Measurements from ENCODE around the gene RPGRIP1L.

Gene RPGRIP1L

GRCh38 chr16:53598511-53599275 is 105.0 kb downstream of the RPGRIP1L start:
- DNase-seq = no peak

DNA sequence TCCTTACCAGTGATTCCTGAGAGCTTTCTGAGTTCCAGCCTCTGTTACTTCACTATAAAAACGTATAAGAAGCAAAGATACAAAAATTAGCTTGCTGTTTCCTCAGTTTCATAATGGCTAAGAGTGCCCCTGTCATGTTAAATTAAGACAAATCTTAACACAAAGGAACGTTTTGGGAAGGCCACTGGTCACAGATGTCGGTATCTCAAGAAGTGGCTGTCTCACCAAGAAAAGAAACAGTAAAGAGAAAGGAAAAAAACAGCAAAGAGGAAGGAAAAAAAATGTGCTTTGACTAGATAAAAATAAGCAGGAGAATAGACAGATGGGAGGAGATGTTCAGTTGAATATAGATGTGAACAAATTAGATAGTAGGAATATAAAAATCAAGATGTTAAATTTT is 105.9 kb downstream of the RPGRIP1L start:
- DNase-seq = no peak

- DNase-seq = no peak
These were observed 115.5 kb downstream of the RPGRIP1L start for GRCh38 chr16:53588081-53588648.

DNA sequence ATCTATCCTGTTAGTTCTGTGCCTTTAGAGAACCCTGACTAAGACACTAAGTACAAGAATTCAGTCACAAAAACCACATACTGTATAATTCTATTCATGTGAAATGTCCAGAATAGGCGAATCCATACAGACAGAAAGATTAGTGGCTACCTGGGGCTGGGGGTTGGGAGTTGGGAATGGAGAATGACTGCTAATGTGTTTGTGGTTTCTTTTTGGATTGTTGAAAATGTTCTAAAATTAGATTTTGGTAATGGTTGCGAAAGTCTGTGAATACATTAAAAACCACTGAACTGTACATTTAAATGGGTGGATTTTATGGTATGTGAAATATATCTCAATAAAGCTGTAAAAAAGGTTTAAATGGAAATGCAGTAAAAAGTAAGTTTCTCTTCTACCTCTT is 120.3 kb downstream of the RPGRIP1L start:
- no peak for DNase-seq

- no peak for DNase-seq
These were observed 121.9 kb downstream of the RPGRIP1L start for GRCh38 chr16:53581784-53582183.

GRCh38 chr16:53580038-53580802 is 123.4 kb downstream of the RPGRIP1L start:
- no peak for DNase-seq

DNA sequence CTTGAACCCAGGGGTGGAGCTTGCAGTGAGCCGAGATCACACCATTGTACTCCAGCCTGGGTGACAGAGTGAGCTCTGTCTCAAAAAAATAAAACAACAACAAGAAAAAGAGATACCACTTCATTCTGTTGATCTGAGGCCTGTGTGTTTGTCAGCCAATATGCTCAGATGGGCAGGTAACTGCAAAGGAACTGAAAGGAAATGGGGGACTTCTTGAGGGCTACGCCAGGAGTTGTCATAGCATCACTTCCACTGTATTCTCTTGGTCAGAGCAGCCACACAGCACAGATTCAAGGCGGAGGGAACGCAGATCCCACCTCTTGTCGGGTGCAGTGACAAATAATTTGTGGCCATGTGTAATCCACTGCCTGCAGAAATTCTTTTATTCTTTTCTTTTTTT is 126.8 kb downstream of the RPGRIP1L start:
- DNase-seq = no peak

DNA sequence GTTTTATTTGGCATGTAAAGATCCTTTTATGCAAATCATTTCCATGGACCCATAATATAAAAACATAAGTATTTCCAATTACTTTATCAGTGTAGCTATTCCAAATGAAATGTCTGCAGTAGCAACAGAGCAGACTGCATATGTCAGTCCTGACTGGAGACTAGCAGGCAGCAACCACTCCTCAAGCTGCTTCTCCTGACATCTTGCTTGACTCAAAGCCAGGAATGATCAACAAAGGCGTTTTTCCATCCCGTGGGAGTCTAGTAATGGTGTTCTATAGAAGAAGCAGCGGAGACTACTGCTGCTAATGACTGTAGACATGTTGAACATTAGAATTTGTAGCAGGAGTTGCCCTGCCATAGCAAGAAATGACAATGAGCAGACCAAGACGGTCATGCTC is 127.4 kb downstream of the RPGRIP1L start:
- no peak for DNase-seq

DNA sequence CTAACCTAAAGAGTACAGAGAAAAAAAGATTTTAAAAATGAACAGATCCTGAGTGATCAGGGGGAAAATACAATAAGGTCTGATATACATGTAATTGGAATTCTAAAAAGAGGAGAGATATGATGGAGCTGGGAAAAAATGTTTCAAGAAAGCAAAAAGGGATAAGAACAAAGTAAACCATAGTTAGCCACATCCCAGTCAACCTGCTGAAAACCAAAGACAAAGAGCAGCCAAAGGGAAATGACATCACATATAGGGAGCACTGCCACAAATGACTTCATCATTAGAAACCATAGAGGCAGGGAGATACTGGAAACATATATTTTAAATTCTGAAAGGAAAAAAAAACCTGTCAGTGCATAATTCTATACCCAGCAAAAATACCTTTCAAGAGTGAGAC is 131.9 kb downstream of the RPGRIP1L start:
- DNase-seq = no peak

DNA sequence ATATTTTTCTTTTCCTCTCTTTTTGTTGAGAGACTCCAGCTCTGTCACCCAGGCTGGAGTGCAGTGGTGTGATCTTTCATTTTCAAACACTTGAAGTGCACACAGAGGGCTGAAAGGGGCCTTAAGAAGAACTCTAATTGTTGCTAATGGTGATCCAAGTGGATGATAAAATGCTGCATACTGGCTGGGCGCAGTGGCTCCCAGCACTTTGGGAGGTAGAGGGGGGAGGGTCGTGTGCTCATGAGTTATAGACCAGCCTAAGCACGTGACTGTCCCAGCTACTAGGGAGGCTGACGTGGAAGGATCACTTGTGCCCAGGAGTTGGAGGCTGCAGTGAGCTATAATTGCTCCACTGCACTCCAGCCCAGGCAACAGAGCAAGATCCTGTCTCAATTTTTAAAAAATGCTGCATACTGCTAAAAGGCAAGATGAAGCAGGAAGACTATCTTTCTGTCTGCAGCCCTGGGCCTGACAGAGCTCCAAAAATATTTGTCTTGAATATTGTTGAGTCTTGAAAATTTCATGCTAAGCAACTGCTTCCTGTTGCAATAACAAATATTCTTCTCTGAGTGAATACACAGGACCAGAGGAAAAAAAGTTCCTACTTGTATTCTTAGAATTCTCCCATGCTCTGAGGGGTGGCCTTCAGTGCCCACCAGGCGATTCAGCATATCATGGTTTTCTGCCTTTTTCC is 137.0 kb downstream of the RPGRIP1L start:
- no peak for DNase-seq

DNA sequence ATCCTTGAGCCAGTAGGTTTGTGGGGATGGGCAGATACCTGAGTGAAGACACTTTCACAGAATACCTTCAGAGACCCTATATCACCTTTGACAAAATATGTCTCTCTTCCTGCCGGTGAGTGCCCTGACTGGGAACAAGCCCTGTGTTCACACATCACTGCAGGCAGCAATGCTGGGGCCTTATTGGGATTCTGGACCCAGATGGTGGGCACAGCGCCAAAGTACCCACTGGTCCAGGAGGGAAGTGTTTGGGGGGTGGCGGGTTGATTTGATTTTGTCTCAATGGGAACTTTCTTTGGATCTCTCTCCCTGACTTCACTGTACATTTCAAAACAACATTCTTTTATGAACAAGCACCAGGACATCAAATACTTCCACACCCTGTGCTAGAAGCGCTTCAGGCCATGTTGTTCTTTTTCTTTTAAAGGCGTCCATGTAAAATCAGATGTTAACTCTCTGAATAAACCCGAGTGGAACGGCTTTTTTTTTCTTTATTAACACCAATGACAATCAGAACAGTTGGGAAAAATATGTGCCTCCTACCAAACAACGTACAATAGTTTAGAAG is 138.3 kb downstream of the RPGRIP1L start:
- no peak for DNase-seq

GRCh38 chr16:53563426-53563825 is 140.2 kb downstream of the RPGRIP1L start:
- DNase-seq = no peak

DNA sequence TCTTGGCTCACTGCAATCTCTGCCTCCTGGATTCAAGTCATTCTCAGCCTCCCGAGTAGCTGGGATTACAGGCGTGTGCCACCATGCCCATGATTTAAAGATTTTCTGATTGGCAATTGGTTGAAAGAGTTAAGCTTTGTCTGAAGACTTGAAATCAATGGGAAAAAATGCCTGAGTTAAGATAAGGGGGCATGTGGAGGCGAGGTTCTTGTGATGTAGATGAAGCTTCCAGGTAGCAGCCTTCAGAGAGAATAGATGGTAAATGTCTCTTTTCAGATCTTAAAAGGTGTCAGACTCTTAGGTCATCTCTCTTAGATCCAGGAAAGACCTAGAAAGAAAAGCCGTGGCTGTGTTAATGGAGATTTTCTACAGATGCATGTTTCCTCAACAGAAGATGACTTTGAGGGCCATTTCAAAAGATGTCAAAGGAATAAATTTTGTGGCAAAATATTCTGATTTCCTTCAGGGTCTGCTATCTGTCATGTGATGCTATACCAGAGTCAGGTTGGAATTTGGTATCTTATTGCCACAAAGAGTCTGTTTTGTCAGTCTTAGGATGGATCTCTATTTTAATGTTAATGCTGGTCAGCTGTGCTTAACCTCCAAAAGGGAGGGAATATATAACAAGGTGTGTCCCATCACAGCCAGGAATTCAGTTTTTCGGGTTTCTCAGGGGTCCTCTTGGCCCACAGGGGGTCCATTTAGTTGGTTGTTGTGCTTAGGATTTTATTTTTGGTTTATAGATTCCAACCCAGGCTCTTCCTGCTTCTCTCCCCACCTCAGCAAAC is 142.4 kb downstream of the RPGRIP1L start:
- no peak for DNase-seq

- DNase-seq = no peak
These were observed 144.2 kb downstream of the RPGRIP1L start for GRCh38 chr16:53559270-53559951.

GRCh38 chr16:53558710-53559109 is 144.9 kb downstream of the RPGRIP1L start:
- no peak for DNase-seq

DNA sequence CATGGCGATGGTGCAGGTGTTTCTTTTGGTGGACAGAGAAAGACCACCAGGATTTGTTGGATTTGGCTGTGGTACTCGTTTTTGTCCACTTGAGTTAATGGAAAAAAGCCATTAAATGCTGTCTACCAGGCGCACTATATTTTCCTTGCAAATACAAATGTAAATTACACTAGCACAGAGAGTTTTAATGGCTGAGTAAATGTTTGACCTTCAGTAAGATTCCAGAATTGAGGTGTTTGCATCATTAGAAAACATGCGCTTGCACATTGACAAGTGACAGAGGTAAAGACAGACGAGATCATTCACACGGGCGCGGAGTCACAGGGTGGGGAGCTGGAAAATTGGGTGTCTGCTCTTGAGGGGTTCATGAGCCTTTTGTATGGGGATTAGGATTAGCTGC is 147.1 kb downstream of the RPGRIP1L start:
- no peak for DNase-seq

- peak; percentile 22 for DNase-seq
These were observed 153.5 kb downstream of the RPGRIP1L start for GRCh38 chr16:53549970-53550690.

Data from activated CD4-positive, alpha-beta T cell treated with anti-CD3 and anti-CD28 coated beads for 1 hour (primary cell).